ENCODE results near the gene SUMF1. TPM values are rescaled to one million over a fixed set of nuclear protein-coding genes. Genes with fewer than 3 reads are reported as not detected.

The SUMF1 gene
- total RNA-seq, 2 experiments from 2014 or later: 8.8 to 9.2 TPM

DNA sequence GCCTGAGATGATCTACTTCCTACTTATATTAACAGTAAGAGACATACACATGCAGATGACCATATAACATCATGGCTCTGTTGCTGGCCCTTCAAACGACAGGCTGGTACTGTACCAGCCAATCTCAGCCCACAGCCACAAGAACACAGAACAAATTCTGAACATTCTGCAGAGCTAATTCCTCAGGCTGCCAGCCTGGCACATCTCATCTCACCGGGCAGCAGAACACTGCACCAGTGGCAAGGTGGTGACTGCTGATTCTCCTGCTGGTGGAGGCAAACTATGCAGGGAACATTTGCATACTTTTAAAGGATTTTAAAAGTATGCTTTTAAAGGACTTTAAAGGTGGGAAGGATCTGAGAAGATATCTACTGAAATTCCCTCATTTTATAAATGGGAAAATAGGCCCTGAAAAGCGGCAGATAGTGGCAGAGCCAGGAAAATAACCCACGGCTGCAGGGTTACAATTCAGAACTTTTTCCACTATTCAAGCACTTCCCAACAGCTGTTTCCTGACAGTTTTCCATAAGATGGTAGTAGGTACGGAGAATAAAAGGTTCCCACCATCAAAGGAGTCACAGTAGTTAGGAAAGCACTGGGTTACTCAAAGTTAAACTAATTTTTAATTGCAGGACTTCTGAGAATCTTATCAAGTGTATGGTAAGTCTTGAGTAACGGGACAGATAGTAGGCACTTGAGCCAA lies 37.3 kb downstream of the SUMF1 start:
- ChIA-PET CTCF (no interaction called here), POLR2A (no interaction called here)

DNA sequence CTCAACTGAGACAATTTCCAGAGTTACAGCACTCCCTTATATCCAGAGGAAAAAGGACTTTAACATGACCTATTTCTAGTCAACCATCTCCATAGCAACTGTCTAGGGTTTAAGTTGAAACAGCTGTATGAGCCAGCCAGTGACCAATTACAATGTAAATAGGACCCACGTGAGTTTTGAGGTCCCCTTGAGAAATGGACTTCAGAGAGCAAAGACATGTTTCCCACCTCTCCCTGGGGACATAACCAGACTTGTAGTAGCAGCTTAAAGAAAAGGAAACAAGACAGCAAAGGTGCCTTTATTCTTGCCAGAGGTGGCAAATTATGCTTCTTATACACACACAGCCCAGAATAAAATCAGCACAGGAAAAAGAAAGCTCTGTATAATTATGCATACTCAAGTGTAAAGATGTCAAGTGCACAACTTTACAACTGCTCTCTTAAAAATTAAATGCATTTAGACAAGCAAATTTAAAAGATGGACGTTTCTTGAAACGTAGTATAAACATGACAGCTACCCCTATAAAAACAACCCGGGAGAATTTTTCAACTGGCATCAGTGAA lies 40.2 kb downstream of the SUMF1 start:
- ChIA-PET POLR2A (no interaction called here), CTCF (no interaction called here)

DNA sequence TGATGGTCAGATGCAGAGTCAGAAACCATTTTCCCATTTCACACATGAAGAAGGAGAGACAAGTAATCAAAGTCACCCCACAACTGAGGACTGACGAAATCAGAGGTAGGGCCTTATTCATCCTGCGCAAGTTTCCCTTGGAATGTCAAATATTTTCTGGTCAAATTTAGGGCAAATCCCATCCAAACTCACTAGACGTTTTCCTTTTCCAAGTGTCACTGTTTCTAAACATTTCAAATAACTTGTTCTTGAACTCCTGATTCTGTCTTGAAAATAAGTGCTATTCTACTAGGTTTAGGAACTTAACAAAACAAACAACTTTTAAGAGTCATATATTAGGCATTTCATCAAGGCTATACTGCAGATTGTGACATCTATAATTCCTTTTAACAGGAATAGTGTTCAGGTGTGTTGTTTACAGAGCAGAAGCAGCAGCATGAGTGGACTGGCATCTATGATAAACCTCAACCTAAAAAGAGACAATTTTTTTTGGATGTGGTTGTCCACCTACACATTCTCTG lies 40.7 kb downstream of the SUMF1 start:
- ChIA-PET POLR2A (no interaction called here), CTCF (no interaction called here)

DNA sequence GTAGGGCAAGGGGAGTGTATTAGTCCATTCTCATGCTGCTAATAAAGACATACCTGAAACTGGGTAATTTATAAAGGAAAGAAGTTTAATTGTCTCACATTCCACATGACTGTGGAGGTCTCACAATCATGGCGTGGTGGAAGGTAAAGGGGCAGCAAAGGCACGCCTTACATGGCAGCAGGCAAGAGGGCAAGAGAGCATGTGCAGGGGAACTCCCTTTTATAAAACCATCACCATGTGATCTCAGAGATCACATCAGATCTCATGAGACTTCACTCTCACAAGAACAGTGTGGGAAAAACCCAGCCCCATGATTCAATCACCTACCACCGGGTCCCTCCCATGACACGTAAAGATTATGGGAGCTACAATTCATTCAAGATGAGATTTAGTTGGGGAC lies 41.4 kb downstream of the SUMF1 start:
- ChIA-PET POLR2A (no interaction called here), CTCF (no interaction called here)

DNA sequence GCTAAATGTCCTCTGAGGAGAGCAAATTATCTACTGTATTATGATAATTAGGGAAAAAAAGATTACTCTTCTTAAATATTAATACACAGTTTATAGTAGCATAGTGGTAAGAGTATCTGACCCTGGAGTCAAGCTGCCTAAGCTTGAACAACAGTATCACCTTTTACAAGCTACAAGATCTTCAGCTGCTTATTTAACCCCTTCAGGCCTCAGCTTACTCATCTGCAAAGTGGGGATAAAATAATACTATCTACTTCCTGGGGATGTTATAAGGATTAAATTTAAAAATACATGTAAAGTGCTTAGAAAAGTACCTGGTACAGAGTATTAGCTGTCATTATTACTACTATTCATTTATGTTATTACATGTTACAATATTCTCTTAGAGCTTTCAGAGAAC lies 42.0 kb downstream of the SUMF1 start:
- CTCF ChIA-PET: no interaction called here

DNA sequence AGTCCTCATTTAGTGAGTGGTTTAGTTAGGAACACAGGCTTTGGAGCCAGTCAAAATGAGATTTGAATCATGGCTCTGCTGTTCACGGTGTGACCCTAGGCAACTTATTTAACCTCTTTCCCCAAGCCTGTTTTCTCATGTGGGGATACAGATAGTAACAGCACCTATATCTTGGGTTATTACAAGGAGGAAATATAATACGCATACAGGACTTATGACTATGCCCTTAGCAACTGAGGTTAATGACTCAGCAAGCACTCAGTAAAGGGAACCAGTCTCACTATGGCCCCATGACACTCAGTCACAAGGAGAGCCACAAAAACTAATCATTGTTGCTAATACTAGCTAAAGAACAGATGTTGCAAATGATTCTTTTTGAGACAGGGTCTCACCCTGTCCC lies 45.9 kb downstream of the SUMF1 start:
- CTCF ChIA-PET: interaction anchor here (1.4 kb wide), 2 partner anchors 33 to 70 kb away, joined by 3 read pairs; no protein-coding TSS in a partner anchor
- POLR2A ChIA-PET: no interaction called here

More for the DNA sequence above, 42.0 kb downstream of the SUMF1 start:
- POLR2A ChIA-PET: interaction anchor here (0.6 kb wide), 1 partner anchor 68 kb away, joined by 6 read pairs; the partner anchor contains the start of gene ITPR1

DNA sequence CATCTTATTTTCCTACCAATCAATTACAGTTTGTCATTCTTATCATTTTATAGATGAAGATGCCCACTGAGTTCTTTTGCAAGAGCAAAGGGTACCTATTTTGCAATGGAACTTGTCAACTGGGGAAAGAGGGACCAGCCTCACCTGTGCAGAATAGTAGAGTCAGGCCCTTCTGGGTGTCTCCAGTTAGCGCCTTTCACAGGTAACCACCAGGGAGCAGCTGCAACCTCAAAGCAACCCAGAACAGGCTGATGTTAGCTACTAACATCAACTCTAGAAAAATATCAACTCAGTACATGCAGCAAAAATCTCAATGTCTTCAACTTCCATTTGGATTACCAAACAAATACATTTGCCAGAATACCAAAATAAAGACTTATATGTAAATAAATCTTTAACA lies 47.1 kb downstream of the SUMF1 start:
- CTCF ChIA-PET: no interaction called here
- POLR2A ChIA-PET: no interaction called here

DNA sequence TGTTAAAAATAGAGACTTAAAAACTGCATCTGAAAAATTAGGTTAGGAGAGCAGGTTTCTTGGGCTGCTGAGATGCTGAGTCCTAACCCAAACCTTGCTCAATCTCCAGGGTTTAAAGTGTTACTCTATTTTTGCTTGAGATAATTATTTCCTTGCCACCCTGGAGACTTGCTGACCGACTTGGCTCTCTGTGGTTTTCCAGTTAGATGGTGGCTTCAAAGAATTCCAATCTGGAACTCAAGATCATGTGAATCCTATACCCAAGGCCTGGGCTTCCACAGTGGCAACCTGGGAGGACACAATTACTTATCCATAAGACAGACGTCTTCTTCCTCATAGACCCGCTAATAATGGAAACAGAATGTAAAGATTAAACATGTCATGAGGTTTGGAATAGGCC lies 47.7 kb downstream of the SUMF1 start:
- ChIA-PET CTCF (no interaction called here), POLR2A (no interaction called here)

DNA sequence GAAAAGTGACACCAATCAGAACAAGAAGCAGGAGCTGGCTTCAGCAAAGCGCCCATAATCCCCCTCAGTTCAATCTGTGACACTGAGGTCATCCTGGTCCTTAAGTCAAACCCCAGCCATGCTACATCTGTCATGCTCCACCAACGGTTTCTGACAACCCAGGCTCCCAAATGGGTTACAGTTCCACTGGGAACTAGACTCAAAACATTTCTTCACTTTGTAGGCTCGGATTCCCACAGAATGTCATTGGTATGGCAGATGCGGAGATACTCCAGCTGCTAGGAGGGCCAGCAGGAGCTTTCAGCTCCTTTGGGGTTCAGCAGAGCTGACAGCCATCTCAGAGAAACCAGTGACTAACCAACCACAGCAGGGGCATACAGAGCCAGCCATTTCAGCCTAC lies 48.9 kb downstream of the SUMF1 start:
- ChIA-PET POLR2A (no interaction called here), CTCF (interaction anchor here (0.9 kb wide), 1 partner anchor 68 kb away, joined by 3 read pairs; no protein-coding TSS in a partner anchor)

DNA sequence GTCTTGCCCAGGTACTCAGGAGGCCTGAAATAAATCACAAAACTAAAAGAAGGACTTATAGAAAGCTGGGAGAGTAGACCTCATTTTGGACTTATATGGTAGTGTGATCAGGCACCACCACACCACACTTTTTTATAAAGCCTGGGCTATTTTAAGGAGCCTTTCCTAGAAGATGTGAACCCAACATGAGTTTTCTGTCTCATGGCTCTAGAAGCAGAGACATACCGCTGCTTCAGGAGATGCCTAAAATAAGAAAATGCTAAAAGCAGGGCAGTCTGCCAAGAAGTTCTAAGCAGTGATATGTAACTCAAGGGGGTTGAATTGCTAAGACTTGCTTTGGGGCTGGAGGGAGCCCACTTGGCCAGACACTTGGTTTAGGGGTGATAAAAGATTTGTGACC lies 49.6 kb downstream of the SUMF1 start:
- ChIA-PET POLR2A (no interaction called here), CTCF (interaction anchor here (0.9 kb wide), 1 partner anchor 67 kb away, joined by 3 read pairs; no protein-coding TSS in a partner anchor)

DNA sequence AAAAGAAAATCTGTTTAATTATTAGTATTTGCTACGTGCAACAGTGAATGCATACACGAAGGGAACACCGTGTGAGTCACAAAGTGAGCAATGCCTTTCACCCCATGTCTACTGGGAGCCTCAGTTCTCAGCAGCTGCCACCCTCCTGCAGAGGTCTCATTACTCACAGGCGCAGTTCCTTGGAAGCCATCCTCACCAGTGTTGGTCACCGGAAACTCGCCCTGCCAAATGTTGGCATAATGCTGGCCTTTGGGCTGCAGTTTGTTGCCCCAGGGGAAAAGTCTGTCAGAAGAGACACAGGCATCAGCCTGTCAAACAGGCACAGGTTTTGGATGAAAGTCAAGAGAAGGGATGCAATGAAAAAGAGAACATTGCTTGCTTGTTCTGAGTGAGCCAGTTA lies 50.1 kb downstream of the SUMF1 start:
- ChIA-PET CTCF (no interaction called here), POLR2A (no interaction called here)

DNA sequence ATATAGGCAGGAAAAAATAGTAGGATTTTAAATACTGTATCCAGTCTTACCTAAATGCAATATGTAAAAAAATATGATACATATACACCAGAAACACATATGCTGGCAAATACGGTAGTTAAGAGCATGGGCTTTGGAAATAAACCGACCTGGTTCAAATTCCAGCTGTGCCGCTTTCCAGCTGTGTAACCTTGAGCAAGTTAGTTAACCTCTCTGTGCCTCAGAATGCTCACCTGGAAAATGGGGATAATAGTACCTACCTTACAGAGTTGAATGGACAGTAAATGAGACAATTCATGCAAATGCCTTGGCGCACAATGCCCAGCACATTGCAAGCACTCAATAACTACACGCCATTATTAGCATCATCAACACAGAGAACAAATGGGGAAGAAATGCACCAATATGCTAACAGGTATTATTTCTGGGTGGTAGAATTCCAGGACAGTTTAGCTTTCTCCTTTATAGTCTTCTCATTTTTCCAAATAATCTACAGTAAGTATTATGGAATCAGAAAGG lies 50.6 kb downstream of the SUMF1 start:
- POLR2A ChIA-PET: no interaction called here

DNA sequence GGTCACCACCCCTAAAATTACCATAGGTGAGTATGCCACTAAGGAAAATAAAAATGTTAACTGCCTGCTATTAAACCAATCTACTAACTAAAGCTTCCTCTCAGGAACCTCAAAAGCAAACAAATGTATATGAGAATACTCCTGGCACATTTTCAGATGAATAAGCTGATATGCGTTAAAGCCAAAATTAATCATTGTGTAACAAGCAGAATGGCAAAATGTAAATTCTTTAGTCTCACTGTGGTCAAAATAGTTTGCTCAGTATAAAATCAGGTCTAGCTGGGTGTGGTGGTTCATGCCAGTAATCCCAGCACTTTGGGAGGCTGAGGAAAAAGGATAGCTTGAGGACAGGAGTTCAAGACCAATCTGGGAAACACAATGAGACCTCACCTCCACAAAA lies 53.6 kb downstream of the SUMF1 start:
- CTCF ChIA-PET: interaction anchor here (0.9 kb wide), 1 partner anchor 10 kb away, joined by 3 read pairs; no protein-coding TSS in a partner anchor
- POLR2A ChIA-PET: interaction anchor here (1.0 kb wide), 1 partner anchor 12 kb away, joined by 3 read pairs; no protein-coding TSS in a partner anchor

More for the DNA sequence above, 50.6 kb downstream of the SUMF1 start:
- CTCF ChIA-PET: no interaction called here

DNA sequence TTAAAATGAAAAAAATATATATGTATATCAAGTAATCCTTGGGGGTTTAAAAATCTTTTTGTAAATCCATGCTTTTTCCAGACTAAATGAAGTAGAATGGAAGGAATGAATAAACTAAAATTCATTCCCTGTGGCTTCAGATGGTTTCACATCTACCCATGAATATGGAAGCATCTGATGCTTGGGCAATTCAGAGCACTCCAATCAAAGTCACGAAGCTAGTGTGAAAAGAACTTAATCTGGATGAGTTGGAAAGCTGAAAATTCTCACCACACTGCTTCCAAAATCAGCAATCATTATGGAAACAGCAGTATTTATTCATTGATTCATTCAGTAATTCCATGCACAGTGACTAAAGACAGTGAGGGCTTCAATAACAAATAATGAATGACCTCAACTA lies 55.2 kb downstream of the SUMF1 start:
- ChIA-PET POLR2A (interaction anchor here (0.8 kb wide), 1 partner anchor 176 kb away, joined by 3 read pairs; no protein-coding TSS in a partner anchor), CTCF (interaction anchor here (0.6 to 1.6 kb wide), 2 partner anchors 10 to 31 kb away, joined by 3 to 4 read pairs; no protein-coding TSS in a partner anchor)

DNA sequence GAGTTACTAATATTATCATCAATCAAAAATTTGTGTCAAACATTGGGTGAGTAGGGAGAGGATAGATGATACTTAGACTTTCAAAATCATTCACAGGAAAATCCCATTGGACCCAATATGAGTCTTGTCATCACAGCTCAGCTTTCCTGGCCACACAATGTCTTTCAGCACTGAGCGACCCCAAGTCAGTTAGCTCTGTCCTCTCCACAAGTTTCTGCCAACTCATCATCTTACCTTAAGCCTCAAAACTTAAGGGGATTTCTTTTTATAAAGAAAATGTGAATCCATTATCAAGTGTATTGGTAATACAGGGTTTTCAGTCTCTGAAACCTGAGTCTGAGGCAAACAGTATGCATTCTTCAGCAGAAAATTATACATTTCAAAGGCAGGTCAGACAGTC lies 55.8 kb downstream of the SUMF1 start:
- POLR2A ChIA-PET: no interaction called here

DNA sequence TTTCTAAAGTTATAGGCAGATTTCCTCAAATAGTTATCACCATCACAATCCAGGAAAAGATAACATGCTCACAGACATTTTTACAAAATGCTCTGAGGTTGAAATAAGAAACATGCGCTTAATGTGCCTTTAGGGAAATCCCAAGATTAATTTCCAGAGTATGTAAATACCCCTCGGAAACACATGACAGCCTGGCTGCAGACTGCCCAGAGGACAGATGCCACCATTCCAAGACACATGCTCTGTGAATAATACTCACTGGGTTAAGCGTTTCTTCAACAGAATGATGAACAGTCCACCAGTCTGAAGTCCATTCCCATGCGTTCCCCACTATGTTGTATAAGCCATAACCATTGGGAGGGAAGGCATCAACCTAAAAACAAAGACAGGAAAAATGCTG lies 56.5 kb downstream of the SUMF1 start:
- CTCF ChIA-PET: interaction anchor here (0.5 kb wide), 1 partner anchor 683 kb away, joined by 4 read pairs; no protein-coding TSS in a partner anchor
- POLR2A ChIA-PET: no interaction called here

More for the DNA sequence above, 55.8 kb downstream of the SUMF1 start:
- CTCF ChIA-PET: interaction anchor here (1.6 kb wide), 1 partner anchor 9 kb away, joined by 4 read pairs; no protein-coding TSS in a partner anchor

DNA sequence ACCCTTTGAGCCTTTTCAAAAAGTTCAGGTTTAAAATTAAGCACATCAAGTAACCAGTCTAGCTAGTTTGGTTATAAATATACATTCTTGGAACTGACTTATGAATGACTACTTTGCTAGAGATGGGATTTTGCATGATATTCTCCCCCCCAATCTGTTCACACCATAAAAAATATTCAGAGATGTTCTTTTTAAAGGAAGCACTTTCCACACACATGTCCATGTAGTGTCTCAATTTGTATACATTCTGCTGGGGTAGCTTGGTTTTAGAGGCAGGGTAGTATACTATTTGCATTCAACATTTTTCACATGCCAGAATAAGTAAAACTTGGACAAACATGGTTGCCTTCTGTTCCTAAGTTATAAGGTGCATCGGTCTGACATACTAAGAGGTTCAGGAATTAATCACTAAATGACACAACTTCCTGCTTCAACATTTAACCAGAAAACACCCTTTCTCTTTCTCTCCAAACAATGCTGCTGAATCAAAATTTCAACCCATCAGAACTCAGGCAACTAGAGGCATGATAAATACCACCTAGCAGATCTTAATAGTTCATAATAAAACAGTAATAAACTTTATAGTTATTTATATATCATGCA lies 57.0 kb downstream of the SUMF1 start:
- POLR2A ChIA-PET: no interaction called here
- CTCF ChIA-PET: interaction anchor here (0.5 to 0.6 kb wide), 2 partner anchors 83 to 683 kb away, joined by 3 to 4 read pairs; partner anchors contain the start of gene ITPR1

DNA sequence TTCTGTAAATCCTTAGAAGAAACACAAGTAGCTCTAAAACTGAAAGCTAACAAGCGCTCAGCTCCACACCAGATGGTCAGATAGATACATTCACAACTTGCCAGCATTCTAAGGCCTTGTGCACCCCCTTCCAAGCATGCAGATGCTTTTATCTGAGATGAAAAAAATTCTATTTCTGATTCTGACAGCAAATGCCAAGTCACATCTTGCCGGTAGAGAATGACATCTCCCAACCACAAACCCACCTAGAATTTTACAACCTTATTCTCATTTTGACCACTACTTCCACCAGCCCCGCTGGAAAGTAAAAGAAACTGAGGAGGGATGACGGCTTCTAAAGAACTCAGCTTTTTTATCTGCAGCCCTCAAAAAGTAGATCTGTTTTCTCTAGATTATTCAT lies 57.7 kb downstream of the SUMF1 start:
- POLR2A ChIA-PET: interaction anchor here (0.8 kb wide), 1 partner anchor 84 kb away, joined by 3 read pairs; the partner anchor contains the start of gene ITPR1

DNA sequence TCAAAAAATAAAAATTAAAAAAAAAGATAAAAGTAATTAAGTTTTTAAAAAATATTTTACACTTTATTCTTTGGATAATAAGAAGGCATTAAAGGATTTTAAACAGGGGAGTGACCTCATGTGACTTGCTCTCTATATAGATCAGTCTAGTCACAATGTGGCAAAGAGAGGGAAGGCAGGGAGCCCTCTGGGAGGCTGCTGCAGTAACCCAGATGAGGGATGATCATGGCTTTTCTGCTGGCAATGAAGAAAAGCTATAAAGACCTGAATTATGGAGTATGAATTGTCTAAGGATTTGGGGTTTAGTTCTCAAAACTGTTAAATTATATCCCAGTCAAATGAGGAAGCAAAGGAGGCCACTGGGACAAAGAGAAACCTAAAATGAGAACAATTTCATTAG lies 58.1 kb downstream of the SUMF1 start:
- CTCF ChIA-PET: no interaction called here
- POLR2A ChIA-PET: interaction anchor here (0.8 kb wide), 1 partner anchor 84 kb away, joined by 3 read pairs; the partner anchor contains the start of gene ITPR1

More for the DNA sequence above, 57.7 kb downstream of the SUMF1 start:
- CTCF ChIA-PET: interaction anchor here (0.6 kb wide), 1 partner anchor 84 kb away, joined by 3 read pairs; the partner anchor contains the start of gene ITPR1

DNA sequence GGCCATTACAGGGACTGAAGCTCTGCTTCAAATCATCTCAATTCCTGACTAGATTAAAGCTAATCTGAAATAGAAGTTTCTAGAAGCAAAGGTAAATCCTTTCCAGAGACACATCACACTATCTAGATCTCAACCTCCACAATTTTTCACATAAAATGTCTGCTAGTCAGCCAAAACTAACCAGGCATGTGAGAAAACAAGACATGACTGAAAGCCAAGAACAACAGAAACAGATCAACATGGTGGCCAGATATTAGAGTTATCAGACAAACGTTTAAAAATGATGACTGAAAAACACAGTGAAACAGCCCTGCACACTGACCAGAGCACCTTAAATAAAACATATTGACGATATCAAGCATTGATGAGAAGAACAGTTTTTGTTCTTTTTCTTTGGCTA lies 59.1 kb downstream of the SUMF1 start:
- ChIA-PET CTCF (no interaction called here), POLR2A (interaction anchor here (1.2 kb wide), 1 partner anchor 85 kb away, joined by 9 read pairs; the partner anchor contains the start of gene ITPR1)
